ENCODE results near the gene GNG7. TPM values are rescaled to one million over a fixed set of nuclear protein-coding genes. Genes with fewer than 3 reads are reported as not detected.

Gene GNG7
- total RNA-seq, 1 experiment from 2014 or later, result 7.7 TPM

GRCh38 chr19:2734589-2735288, 32.2 kb upstream of the GNG7 start:
- H3K9ac ChIP-seq (ENCODE audit: extremely low read depth, insufficient read length, low read length), result no peak overlapping the region
- no peak overlapping the region for H3K27ac Mint-ChIP-seq
- H3K56ac ChIP-seq (ENCODE audit: insufficient read length, low read depth, low read length), result no peak overlapping the region

More at GRCh38 chr19:2734589-2735288, 32.2 kb upstream of the GNG7 start:
- H3T11ph ChIP-seq (ENCODE audit: low read length), result no peak overlapping the region
- DNase-seq, result no peak
- H2AFZ ChIP-seq (ENCODE audit: low read length), result no peak overlapping the region
- H2BK12ac ChIP-seq (ENCODE audit: insufficient read length, low read depth, low read length), result no peak overlapping the region
- H2BK15ac ChIP-seq (ENCODE audit: low read depth, low read length), result no peak overlapping the region
- H3K23me2 ChIP-seq (ENCODE audit: insufficient read length, low read depth, low read length, poor library complexity, severe bottlenecking), result peaks cover 5% of the 10 kb centered on the region
- H4K5ac ChIP-seq (ENCODE audit: insufficient read length, low read depth, low read length), result no peak overlapping the region
- H3K4me1 Mint-ChIP-seq, result peaks cover 5 to 6% of the 10 kb centered on the region in 2 experiments
- H2BK20ac ChIP-seq (ENCODE audit: low read depth, low read length, poor library complexity, severe bottlenecking), result no peak overlapping the region
- H3K4me2 ChIP-seq (ENCODE audit: insufficient read depth, insufficient read length, low read length), result no peak overlapping the region
- no peak overlapping the region for H2AK5ac ChIP-seq (ENCODE audit: insufficient read length, low read length)
- H3K4ac ChIP-seq (ENCODE audit: low read depth, low read length), result no peak overlapping the region
- no peak overlapping the region for H3K4me3 Mint-ChIP-seq
- no peaks in the 10 kb centered on the region for H3K79me1 ChIP-seq (ENCODE audit: insufficient read depth, low read depth, low read length, poor library complexity, severe bottlenecking)
- no peak overlapping the region for H3K27ac ChIP-seq (ENCODE audit: insufficient read length, low read depth, low read length)
- peaks cover 33 to 45% (median 40%) of the 10 kb centered on the region in 3 experiments for H3K36me3 Mint-ChIP-seq (ENCODE audit: insufficient read depth in 1 of 3, low read depth in 3 of 3)
- H3K27me3 Mint-ChIP-seq (ENCODE audit: low read depth), result no peaks in the 10 kb centered on the region; the same call in 1 of the 2 replicates
- H3K79me2 ChIP-seq (ENCODE audit: insufficient read depth, low read length), result no peaks in the 10 kb centered on the region
- no peaks in the 10 kb centered on the region for H3K27me3 ChIP-seq (ENCODE audit: insufficient read depth, low read length)
- no peak for TF ChIP-seq CTCF (conservative IDR thresholded peaks at IDR 0.05)
- H2BK5ac ChIP-seq (ENCODE audit: insufficient read length, low read length), result no peak overlapping the region
- H3K14ac ChIP-seq (ENCODE audit: insufficient read depth, low read length), result no peak overlapping the region
- no peaks in the 10 kb centered on the region; a peak in 1 of 5 replicates for H3K9me3 Mint-ChIP-seq
- H3K18ac ChIP-seq (ENCODE audit: insufficient read length, low read depth, low read length), result no peak overlapping the region
- H4K8ac ChIP-seq (replicated peaks; ENCODE audit: insufficient read length, low read depth, low read length), result no peak overlapping the region
- no peak overlapping the region for H4K91ac ChIP-seq (ENCODE audit: insufficient read length, low read depth, low read length)
- H3K4me1 ChIP-seq (ENCODE audit: insufficient read depth, low read length), result no peaks in the 10 kb centered on the region
- H2BK120ac ChIP-seq (ENCODE audit: low read depth, low read length, poor library complexity, severe bottlenecking), result no peak overlapping the region
- no peaks in the 10 kb centered on the region for H3K9me3 ChIP-seq (ENCODE audit: control insufficient read depth, low read depth, low read length)
- H3K23ac ChIP-seq (ENCODE audit: insufficient read length, low read depth, low read length), result no peak overlapping the region
- H4K20me1 ChIP-seq (ENCODE audit: control insufficient read depth, insufficient read depth, insufficient read length), result no peaks in the 10 kb centered on the region
- WGBS (ENCODE audit: extremely low coverage, insufficient read length, low lambda C conversion rate), result no CpG with 5 or more reads among the region's 26 CpGs
